HG03432 (cell line): ENCODE data around the gene TTI1.
A peak's percentile ranks its signal among the peaks of the same experiment; 100 is the strongest.
"Not testable (repeated sequence)": the region's sequence is repeated elsewhere in the genome, so short reads cannot be mapped to it uniquely, and the experiment has no call there.

ENCODE experiments used
- ATAC-seq: cut with Tn5 transposase; IDR thresholded peaks from one replicate; pipeline ENCODE4 v1.9.1; 2021; ENCODE audit warnings: mild to moderate bottlenecking, moderate library complexity; ENCODE audit not compliant: unreplicated experiment

The TTI1 gene

GRCh38 chr20:38012332-38012731 is 20.9 kb downstream of the TTI1 start:
- ATAC-seq = no peak

GRCh38 chr20:38011696-38012095 is 21.6 kb downstream of the TTI1 start:
- ATAC-seq = no peak

DNA sequence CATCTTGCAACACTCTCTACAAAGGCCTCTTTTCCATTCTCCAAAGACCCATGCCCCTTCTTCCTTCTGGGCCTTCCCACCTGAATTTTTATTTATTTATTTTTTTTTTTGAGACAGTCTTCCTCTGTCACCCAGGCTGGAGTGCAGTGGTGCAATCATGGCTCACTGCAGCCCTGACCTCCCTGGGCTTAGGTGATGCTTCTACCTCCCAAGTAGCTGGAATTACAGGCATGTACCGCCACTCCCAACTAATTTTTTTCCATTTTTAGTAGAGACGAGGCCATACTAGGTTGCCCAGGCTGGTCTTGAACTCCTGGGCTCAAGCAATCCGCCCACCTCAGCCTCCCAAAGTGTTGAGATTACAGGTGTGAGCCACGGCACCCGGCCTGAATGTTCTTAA is 23.8 kb downstream of the TTI1 start:
- not testable (repeated sequence) for ATAC-seq

DNA sequence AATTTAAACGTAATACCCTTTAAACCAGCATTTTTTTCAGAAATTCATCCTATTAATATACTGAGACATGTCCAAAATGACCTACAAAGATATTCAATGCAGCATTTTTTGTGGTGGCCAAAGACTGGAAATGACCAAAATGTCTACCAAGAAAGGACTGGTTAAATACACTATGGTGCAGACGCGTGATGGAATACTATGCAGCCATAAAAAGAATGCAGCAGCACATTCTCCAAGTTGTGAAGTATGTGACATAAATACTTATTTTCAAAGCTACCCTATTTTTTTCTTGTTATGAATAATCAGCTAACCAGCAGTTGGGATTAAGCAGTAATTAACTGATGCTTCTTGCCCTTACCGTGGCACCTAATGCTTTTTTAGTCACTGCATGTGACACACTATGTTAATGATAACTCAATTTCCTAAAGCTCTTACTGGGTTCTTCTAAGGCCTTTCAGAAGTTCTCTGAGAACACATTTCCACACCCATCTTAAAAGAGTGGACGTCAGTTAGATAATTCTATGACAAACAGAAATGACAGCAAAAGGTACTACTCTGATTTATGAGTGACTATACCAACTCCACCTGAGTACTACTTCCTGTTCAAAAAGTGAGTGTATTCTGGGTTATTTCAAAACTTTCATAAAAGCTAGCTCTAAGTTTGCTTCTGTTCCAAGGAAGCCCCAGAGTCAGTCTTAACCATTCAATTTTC is 24.9 kb downstream of the TTI1 start:
- ATAC-seq = no peak

GRCh38 chr20:38007526-38007925 is 25.7 kb downstream of the TTI1 start:
- ATAC-seq = no peak

- no peak for ATAC-seq
Observed at GRCh38 chr20:38005903-38006302, 27.4 kb downstream of the TTI1 start.

- ATAC-seq = no peak
Observed at GRCh38 chr20:38004416-38004815, 28.8 kb downstream of the TTI1 start.

GRCh38 chr20:38002422-38002821 is 30.8 kb downstream of the TTI1 start:
- no peak for ATAC-seq

- ATAC-seq = no peak
Observed at GRCh38 chr20:38001981-38002380, 31.3 kb downstream of the TTI1 start.

GRCh38 chr20:38001173-38001875 is 31.9 kb downstream of the TTI1 start:
- ATAC-seq = no peak

DNA sequence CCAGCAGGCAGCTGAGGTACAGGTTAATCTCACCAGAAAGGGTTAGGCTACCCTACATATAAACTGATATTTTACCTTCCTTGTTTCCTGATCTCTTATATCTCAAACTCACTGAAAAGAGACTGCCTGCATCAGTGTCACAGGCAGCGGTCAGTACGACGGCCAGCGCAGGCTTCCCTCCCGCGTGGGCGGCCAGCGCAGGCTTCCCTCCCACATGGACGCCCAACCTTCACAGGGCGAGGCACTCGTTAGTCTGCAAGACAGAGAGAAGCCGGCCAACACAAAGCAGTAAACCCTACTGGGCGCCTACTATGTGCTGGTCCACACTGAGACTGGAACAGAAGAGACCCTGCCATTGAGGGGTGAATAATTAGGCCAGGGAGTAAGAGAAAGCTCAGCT is 33.0 kb downstream of the TTI1 start:
- no peak for ATAC-seq

- no peak for ATAC-seq
Observed at GRCh38 chr20:37999526-38000263, 33.6 kb downstream of the TTI1 start.

- ATAC-seq = no peak
Observed at GRCh38 chr20:37997516-37997915, 35.7 kb downstream of the TTI1 start.

- ATAC-seq = no peak
Observed at GRCh38 chr20:37995856-37996605, 37.2 kb downstream of the TTI1 start.

DNA sequence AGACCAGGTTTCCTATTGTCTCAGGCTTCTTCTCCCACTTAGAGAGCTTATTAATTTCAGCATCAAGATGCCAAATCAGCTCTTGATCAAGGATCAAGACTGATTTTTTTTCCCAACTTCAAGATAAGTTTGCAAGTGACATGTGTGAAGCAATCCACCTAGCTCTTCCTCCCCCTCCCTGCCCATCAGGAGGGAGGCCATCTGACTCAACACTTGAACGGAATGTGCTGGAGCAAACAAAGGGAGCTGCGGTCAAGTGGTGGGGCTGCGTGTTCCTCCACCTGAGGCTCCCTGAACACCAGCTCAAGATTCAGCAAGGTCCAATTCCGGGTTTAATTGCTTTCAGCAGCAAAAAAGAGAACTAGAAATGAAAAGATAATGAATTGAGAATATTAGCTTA is 38.7 kb downstream of the TTI1 start:
- ATAC-seq = no peak

DNA sequence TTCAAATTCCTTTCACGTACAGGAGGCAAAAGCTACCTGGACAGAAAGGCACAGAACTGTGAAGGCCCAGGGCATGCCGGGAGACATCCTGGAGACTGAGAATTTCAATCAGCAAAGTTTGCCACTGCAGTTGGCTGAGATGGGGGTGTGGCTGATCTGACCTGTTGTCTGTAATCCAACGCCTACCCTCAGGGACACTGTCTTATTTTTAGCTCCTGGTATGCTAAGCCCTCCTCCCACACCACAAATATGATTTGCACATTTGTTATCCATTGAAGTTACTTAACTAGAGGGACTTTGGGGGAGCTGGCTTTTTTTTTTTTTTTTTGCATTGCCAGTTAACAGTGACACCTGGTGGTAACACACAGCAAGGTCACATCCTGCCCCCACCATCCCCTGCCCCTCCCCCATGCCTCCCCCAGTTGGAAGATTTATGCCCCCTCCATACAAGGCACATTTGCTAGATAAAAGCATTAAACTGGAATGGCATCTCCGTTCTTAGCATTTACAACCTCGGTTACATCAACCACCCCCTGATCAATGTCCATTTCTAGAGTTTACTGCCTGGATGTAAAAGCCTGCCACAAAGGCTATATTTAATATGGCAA is 40.4 kb downstream of the TTI1 start:
- no peak for ATAC-seq

DNA sequence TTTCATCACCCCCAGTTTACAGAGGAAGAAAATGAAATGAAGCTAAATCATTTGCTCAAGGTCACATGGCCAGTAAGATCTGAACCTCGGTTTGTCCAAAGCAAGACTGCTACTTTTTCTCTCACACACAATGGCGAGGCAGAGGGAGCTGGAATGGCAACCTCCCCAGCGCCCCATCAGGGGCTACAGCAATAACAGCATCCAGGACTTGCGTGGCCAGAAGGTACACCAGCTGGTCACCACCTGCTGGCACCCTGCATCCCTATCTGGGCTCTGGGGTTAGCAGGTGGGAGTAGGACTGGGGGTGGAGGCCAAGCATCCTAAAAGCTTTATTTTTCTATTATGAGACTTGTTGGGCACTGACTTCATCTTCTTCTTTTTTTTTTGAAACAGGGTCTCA is 41.3 kb downstream of the TTI1 start:
- no peak for ATAC-seq

DNA sequence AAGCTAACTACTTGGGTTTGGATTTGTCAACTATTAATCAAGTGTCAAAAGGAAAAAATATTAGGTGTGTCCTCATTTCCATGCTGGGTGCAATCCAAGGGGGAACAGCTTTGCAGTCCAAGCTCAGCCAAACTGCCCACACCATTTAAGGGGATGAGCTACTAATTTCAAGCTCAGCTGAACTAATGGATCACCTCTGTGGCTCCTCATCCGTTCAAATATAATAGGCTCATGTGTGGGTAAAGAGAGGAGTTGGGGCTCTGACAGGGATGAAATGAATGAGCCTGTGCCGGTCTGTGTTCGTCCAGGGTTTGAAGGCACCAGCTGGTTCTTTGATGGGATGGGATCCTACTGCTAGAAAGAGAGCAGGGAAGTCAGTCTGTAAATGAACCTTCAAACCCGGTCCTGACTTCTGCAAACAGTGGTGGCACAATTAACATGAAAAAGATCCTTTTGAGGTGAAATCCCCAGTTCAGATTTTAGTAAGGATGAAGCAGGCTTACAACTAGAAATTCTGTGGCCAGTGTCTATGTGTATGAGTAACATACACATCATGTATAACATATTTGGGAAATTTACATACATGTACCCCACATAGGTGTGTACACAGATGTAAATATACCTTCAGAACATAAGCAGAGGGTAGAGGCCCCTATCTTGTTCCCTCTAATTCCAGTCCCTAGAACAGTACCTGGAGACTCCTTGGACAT is 41.9 kb downstream of the TTI1 start:
- no peak for ATAC-seq

DNA sequence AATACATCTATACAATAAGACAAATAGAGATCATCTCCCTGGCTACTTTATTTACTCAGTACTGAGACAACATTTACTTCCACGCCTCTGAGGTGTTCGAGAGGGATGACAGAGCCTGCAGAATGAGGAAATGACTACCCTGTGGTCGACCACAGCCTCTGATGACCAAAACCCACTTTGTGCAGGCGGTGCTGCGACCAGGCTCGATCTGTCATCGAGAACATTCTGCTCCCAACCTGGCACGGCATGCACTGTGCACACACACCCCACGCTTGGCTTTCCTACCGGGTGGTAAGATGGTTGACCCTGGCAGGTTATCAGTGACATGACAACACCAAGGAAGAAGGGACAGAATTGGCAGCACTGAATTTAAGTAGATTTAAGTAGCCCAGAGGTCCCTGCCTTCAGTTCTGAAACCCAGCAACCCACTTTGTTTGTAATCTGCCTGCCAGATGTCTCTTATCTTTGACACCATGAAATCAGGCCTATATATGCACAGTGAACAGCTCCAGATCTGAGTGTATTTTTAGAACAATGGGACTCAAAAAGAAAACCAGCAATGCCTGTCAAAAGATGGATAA is 42.6 kb downstream of the TTI1 start:
- ATAC-seq = peak; percentile 89
